Suprapubic skin (tissue), 4 donors: ENCODE data around the gene SLC6A6. TPM values are rescaled to one million over a fixed set of nuclear protein-coding genes. Genes with fewer than 3 reads are reported as not detected.

Experiments
- DNase-seq, 2 donors: peaks; one replicate each; pipeline ENCODE4 v3.0.0-alpha.2; 2019; ENCODE audit warnings: low spot score in 2 of 2
- H3K27ac ChIP-seq: fragments of 200-600 bp; sonication (generic); one replicate; pipeline ENCODE4 v1.5.1; 2019
- H3K27me3 ChIP-seq: fragments of 200-600 bp; sonication (generic); one replicate; pipeline ENCODE4 v1.5.1; 2019
- H3K36me3 ChIP-seq: fragments of 200-600 bp; sonication (generic); one replicate; pipeline ENCODE4 v1.5.1; 2019
- H3K4me1 ChIP-seq: fragments of 200-600 bp; sonication (generic); one replicate; pipeline ENCODE4 v1.5.1; 2019
- H3K4me3 ChIP-seq: fragments of 200-600 bp; sonication (generic); one replicate; pipeline ENCODE4 v1.5.1; 2019; ENCODE audit warnings: mild to moderate bottlenecking
- H3K9me3 ChIP-seq: fragments of 200-600 bp; sonication (generic); one replicate; pipeline ENCODE4 v1.5.1; 2019
- CTCF ChIP-seq, 2 donors: fragments of 200-600 bp in 1 of 2; fragments of 450-650 bp in 1 of 2; sonication (generic) in 1 of 2; IDR thresholded peaks; one replicate each; pipeline ENCODE4 v1.5.1; 2016 to 2019; ENCODE audit warnings: antibody characterized with exemption in 2 of 2, mild to moderate bottlenecking in 1 of 2, moderate library complexity in 1 of 2
- EP300 ChIP-seq: sonication (generic); formaldehyde crosslinking; IDR thresholded peaks from one replicate; pipeline ENCODE4 v1.6.1; 2017; ENCODE audit warnings: antibody characterized with exemption
- POLR2A ChIP-seq, 2 donors: fragments of 450-650 bp; IDR thresholded peaks; one replicate each; pipeline ENCODE4 v1.6.1; 2017; ENCODE audit warnings: antibody characterized with exemption in 2 of 2, mild to moderate bottlenecking in 2 of 2, moderate library complexity in 2 of 2
- POLR2AphosphoS5 ChIP-seq, 3 donors: sonication (generic); formaldehyde crosslinking; IDR thresholded peaks; one replicate each; pipeline ENCODE4 v1.6.1; 2017; ENCODE audit warnings: antibody characterized with exemption in 3 of 3
- WGBS: methylation state at CpG from one replicate; pipeline ENCODE4 v1.1.5; 2018; 5-methylcytosine and 5-hydroxymethylcytosine counted together
- total RNA-seq, 4 donors: library from RNA; depleted of rRNA; stranded (reverse); fragments of >200 nt; gene quantifications; one replicate each; pipeline ENCODE4 v1.1.0, GENCODE V29; 2016

Gene SLC6A6
- total RNA-seq, 4 donors from 2014 or later = 85.4 to 149 (median 102) TPM

- Histone ChIP-seq H3K4me1 (peaks cover 34% of the 10 kb centered on the region), H3K9me3 (no peaks in the 10 kb centered on the region), H3K27ac (no peak overlapping the region), H3K36me3 (no peaks in the 10 kb centered on the region), H3K4me3 (no peak overlapping the region), H3K27me3 (peaks cover 2% of the 10 kb centered on the region)
- 83% methylated on average over 9 of the region's 10 CpGs for WGBS
- no peak for TF ChIP-seq CTCF (IDR thresholded peaks at IDR 0.05)
- no peak for TF ChIP-seq EP300
- no peak for TF ChIP-seq POLR2AphosphoS5 (IDR thresholded peaks at IDR 0.05)
- no peak for TF ChIP-seq POLR2A (IDR thresholded peaks at IDR 0.05)
- DNase-seq = no peak
Measured at GRCh38 chr3:14536055-14536815, 133.8 kb downstream of the SLC6A6 start.

DNA sequence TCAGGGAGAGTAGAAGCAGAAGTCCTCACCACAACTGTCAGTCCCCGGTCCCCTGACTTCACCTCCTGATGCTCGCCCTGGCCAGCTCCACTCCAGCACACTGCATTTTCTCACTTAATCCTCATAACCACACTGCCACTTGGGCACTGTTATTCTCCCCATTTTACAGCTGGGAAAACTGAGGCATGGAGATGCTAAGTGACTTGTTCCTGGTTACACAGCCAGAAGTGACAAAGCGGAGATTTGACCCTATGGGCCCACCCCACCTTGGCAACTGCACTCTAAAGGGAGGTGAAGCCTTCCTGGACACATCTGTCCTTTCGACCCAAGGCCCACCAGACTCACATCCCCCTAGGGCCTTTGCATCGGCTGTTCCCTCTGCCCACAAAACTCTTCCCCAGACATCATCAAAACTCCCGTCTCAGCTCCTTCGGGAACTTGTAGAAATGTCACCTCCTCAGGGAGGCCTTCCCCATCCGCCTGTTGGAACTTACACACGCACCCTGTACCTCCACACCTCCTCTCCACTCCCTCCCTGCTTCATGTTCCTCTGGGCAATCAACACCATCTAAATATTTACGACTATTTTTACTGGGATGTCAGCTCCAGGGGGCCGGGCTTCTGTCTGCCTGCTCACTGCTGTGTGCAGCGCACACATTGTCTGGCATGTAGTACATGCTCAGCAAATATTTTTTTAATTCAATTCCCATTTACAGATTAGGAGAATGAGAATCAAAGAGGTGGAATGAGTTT lies 134.6 kb downstream of the SLC6A6 start:
- DNase-seq = no peak
- no peak for TF ChIP-seq EP300
- TF ChIP-seq POLR2AphosphoS5 (IDR thresholded peaks at IDR 0.05) = no peak
- no peak for TF ChIP-seq CTCF (IDR thresholded peaks at IDR 0.05)
- TF ChIP-seq POLR2A (IDR thresholded peaks at IDR 0.05) = no peak
- H3K27me3 ChIP-seq = peaks cover 8% of the 10 kb centered on the region
- H3K27ac ChIP-seq = no peak overlapping the region
- no peak overlapping the region for H3K4me3 ChIP-seq
- peaks cover 33% of the 10 kb centered on the region for H3K4me1 ChIP-seq
- no peaks in the 10 kb centered on the region for H3K36me3 ChIP-seq
- H3K9me3 ChIP-seq = no peaks in the 10 kb centered on the region
- 81% methylated on average over 12 of the region's 12 CpGs for WGBS

DNA sequence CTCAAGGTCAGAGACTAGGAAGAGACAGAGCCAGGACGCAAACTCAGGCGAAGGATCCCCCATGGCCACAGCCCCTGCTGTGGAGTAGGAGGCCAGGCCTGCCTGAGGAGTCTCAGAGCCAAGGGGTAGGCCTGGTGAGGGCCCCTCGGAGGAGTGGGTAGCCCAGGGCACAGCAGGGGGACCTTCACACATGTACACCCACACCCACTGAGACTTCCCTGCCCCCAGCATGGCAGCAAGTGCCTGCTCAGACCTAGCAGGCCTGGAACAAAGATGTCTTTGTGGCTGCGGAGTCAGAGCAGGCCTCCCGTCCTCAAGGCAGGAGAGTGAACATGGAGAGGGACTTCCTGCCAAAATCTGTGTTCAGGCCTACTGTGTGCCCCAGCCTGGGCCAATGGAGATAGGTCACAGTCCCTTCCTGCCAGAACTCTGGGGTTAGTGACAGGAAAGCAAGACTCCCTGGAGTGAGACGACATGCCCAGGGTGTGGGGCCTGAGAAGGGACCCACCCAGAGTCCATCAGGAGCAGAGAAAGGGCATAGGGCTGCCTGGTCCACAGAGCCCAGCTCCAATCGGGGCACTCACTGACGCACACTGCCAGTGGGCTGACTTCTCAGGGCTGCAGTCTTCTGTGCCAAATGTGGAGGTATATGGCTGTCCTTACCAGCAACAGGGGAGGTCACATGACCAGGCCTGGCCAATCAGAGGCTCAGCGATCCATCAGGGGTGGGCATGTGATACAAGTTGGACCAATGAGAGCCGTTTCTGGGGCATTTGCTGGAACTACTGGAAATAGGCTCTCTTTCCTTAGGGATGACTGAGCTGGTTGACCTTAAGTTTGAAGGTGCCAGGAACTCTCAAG lies 135.4 kb downstream of the SLC6A6 start:
- Histone ChIP-seq H3K4me3 (no peak overlapping the region), H3K27me3 (peaks cover 8% of the 10 kb centered on the region), H3K27ac (no peak overlapping the region), H3K9me3 (no peaks in the 10 kb centered on the region), H3K4me1 (peaks cover 25% of the 10 kb centered on the region), H3K36me3 (no peaks in the 10 kb centered on the region)
- 88% methylated on average over 9 of the region's 10 CpGs for WGBS
- no peak for DNase-seq
- TF ChIP-seq POLR2A (IDR thresholded peaks at IDR 0.05) (no peak), CTCF (IDR thresholded peaks at IDR 0.05) (no peak), POLR2AphosphoS5 (IDR thresholded peaks at IDR 0.05) (no peak), EP300 (no peak)

GRCh38 chr3:14538451-14539088 lies 136.2 kb downstream of the SLC6A6 start:
- no peaks in the 10 kb centered on the region for H3K9me3 ChIP-seq
- peaks cover 22% of the 10 kb centered on the region for H3K4me1 ChIP-seq
- 81% methylated on average over 3 of the region's 3 CpGs for WGBS
- DNase-seq = no peak
- TF ChIP-seq CTCF (IDR thresholded peaks at IDR 0.05) = no peak
- TF ChIP-seq EP300 = no peak
- no peak for TF ChIP-seq POLR2A (IDR thresholded peaks at IDR 0.05)
- H3K36me3 ChIP-seq = no peaks in the 10 kb centered on the region
- H3K27me3 ChIP-seq = peaks cover 8% of the 10 kb centered on the region
- no peak overlapping the region for H3K4me3 ChIP-seq
- no peak overlapping the region for H3K27ac ChIP-seq

Other genes starting within 250 kb of the SLC6A6 start
- gene XPC, start 224.0 kb upstream of the SLC6A6 start, total RNA-seq = 100 to 1,000 TPM in 1 of 4 donors, 10 to 100 TPM in 3; 49.7 to 176 (median 66.4) TPM
- 10 to 100 TPM in 1 of 4 donors, 1 to 10 TPM in 3; 5.5 to 10.7 (median 8.9) TPM for gene LSM3, start 223.8 kb upstream of the SLC6A6 start, total RNA-seq
- 1 to 10 TPM in 2 of 4 donors, under 1 TPM in 2; 0.65 to 5.8 (median 3.0) TPM for gene GRIP2, start 137.7 kb downstream of the SLC6A6 start, total RNA-seq
- gene CCDC174, start 249.2 kb downstream of the SLC6A6 start, total RNA-seq = 10 to 100 TPM; 11.2 to 39.3 (median 14.6) TPM